Chondrocyte (in vitro differentiated cells): ENCODE results near the gene FOXN1. TPM values are rescaled to one million over a fixed set of nuclear protein-coding genes. Genes with fewer than 3 reads are reported as not detected.

ENCODE experiments used
- DNase-seq: peaks from one replicate; pipeline ENCODE4 v3.0.0; 2021; ENCODE audit warnings: mixed read lengths, low spot score
- H3K27ac Mint-ChIP-seq: one replicate; pipeline ENCODE4 v1.8.0; 2021; ENCODE audit warnings: mild to moderate bottlenecking, moderate library complexity, mixed read lengths; ENCODE audit not compliant: unreplicated experiment
- H3K27me3 Mint-ChIP-seq: 2 replicates; pipeline ENCODE4 v1.8.0; 2021; ENCODE audit warnings: low read depth, mixed read lengths
- H3K36me3 Mint-ChIP-seq: 2 replicates; pipeline ENCODE4 v1.8.0; 2021; ENCODE audit warnings: low read depth, mixed read lengths
- H3K4me1 Mint-ChIP-seq: 2 replicates; pipeline ENCODE4 v1.8.0; 2021; ENCODE audit warnings: low read depth, mild to moderate bottlenecking, mixed read lengths
- H3K4me3 Mint-ChIP-seq: one replicate; pipeline ENCODE4 v1.8.0; 2021; ENCODE audit warnings: mild to moderate bottlenecking, moderate library complexity, mixed read lengths; ENCODE audit not compliant: unreplicated experiment
- H3K9me3 Mint-ChIP-seq: 2 replicates; pipeline ENCODE4 v1.8.0; 2021; ENCODE audit warnings: low read depth, mixed read lengths
- total RNA-seq: library from RNA; stranded (reverse); gene quantifications from 3 replicates; pipeline ENCODE4 v1.2.1, GENCODE V29; 2021
- TF ChIP-seq, protein P1 (sequence below): fragments of 200-600 bp; sonication (generic); IDR thresholded peaks from 2 replicates; pipeline ENCODE4 v1.5.0; 2021; ENCODE audit warnings: antibody characterized with exemption, mild to moderate bottlenecking, moderate library complexity

Gene FOXN1
- total RNA-seq, 1 donor from 2014 or later, result not detected

DNA sequence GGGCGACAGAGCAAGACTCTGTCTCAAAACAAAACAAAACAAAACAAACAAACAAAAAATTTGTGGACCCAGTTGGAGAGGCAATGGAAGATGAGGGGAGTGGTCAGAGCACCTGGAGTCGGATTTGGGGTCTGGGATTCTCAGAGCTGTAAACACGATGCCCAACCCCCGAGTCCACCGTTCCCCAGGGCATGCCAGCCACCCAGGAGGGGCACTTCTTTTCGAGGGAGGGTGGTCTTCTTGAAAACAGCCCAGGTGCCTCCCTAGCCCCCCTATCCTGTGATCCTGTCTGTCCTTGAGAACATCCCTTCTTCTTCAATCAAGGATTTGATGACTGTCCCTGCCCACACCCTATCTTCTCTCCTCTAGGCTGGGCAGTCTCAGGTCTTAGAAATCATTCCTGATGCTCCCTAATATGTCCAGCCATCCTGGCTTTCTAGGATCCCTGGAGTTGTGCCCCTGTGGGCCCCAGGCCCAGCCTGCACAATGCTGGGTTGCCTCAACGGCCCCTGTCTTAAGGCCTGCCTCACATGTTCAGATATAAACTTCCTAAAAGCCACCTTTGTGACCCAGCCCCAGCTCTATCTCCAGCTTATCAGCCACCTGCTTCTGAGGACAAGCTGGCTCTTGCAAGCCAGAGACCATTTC lies 35.8 kb upstream of the FOXN1 start:
- Mint-ChIP-seq H3K36me3 (no peaks in the 10 kb centered on the region), H3K27ac (no peak overlapping the region), H3K9me3 (no peaks in the 10 kb centered on the region), H3K4me3 (no peak overlapping the region), H3K4me1 (no peaks in the 10 kb centered on the region), H3K27me3 (peaks cover 63% of the 10 kb centered on the region)
- TF ChIP-seq, protein P1, sequence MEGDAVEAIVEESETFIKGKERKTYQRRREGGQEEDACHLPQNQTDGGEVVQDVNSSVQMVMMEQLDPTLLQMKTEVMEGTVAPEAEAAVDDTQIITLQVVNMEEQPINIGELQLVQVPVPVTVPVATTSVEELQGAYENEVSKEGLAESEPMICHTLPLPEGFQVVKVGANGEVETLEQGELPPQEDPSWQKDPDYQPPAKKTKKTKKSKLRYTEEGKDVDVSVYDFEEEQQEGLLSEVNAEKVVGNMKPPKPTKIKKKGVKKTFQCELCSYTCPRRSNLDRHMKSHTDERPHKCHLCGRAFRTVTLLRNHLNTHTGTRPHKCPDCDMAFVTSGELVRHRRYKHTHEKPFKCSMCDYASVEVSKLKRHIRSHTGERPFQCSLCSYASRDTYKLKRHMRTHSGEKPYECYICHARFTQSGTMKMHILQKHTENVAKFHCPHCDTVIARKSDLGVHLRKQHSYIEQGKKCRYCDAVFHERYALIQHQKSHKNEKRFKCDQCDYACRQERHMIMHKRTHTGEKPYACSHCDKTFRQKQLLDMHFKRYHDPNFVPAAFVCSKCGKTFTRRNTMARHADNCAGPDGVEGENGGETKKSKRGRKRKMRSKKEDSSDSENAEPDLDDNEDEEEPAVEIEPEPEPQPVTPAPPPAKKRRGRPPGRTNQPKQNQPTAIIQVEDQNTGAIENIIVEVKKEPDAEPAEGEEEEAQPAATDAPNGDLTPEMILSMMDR, result no peak
- DNase-seq, result peak; percentile 58

DNA sequence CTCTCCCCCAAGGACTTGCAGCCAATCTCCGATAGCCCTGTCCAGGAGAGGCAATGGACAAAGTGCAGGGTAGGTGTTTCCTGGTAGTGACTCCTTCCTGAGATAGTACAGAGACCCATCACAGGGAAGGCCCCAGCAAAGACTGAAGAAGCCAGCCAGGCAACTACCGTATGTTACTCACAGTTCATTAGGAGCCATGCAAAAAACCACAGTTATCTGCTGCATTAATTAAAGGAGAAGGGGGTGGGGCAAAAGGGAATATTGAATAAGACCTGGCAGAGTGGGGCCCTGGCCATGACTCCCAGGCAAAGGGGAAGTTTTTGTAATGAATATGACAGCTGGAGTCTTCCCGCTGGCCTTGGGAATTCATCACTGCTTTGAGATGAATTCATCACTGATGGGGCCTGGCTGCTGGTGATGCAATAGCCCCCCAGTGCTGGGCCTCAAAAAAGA lies 35.2 kb upstream of the FOXN1 start:
- Mint-ChIP-seq H3K4me3 (no peak overlapping the region), H3K27ac (no peak overlapping the region), H3K27me3 (peaks cover 62% of the 10 kb centered on the region), H3K36me3 (no peaks in the 10 kb centered on the region), H3K4me1 (no peaks in the 10 kb centered on the region), H3K9me3 (no peaks in the 10 kb centered on the region)
- DNase-seq, result peak; percentile 19
- TF ChIP-seq, protein P1, result no peak

DNA sequence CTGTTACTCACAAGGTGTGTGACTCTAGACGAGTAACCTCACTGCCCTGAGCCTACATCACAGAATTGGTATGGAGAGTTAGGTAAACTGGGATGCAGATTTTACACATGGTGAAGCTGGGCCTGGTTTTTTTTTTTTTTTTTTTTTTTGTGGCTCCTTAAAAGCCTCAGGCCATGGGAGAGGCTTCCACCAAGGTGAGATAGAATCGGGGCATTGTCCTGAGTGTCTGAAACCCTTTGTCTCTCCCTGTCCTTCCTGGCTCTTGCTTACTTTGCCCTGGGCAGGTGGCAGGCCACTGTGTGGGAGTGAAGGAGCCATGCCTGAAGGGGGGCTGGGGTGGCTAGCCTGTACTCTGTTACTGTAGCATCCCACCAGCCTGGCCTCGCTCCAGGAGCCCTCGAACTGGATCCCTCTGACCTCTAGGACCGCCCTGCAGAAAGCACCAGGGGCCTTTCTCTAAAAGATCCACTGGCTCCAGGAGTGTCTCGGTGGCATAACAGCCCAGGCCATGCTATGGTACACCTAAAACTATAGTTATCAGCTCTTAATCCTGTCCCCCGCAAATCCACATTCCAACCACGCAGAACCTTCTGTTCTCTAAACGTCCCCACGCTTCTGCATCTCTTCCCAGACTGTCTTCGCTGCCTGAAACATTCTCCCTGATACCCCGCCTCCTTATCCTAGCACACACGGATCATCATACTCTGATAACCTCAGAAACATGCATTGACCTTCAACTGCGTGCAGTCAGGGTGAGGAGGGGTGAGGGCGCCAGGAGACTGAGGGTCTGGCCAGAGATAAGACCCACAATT lies 34.4 kb upstream of the FOXN1 start:
- Mint-ChIP-seq H3K36me3 (no peaks in the 10 kb centered on the region), H3K4me1 (no peaks in the 10 kb centered on the region), H3K27ac (no peak overlapping the region), H3K27me3 (peaks cover 62% of the 10 kb centered on the region), H3K9me3 (no peaks in the 10 kb centered on the region), H3K4me3 (no peak overlapping the region)
- TF ChIP-seq, protein P1, result no peak
- peak; percentile 63 for DNase-seq

DNA sequence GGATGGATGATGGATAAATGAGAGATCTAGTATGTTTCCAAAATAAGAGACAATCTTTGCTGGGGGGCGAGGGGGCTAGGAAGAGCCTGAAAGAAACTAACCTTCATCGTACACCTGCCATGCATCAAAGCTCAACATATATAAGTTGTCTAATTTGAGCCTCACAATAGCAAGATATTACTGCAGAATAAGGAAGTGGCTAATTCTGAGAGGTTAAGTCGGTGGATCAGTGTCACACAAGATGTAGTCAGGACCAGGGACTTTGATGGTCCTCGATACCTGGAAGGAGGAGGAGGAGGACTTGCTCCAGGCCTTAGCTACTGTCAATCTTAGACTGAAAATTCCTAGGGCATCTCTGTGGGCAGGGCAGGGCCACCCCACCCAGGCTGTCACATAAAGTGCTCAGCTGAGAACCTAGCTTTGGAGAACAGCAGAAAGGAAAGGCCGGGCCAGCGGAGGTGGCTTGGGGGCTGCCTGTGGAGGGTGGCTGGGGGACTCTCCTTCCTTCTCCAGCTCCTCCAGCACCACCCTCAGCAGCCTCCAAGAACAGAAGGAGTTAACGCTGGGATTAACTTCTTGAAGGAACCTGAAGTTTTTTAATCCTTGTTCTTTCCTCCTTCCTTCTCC lies 33.2 kb upstream of the FOXN1 start:
- TF ChIP-seq, protein P1, result no peak
- no peaks in the 10 kb centered on the region for H3K9me3 Mint-ChIP-seq
- peaks cover 53% of the 10 kb centered on the region for H3K27me3 Mint-ChIP-seq
- no peaks in the 10 kb centered on the region for H3K4me1 Mint-ChIP-seq
- DNase-seq, result peak; percentile 59
- H3K36me3 Mint-ChIP-seq, result no peaks in the 10 kb centered on the region
- no peak overlapping the region for H3K27ac Mint-ChIP-seq
- H3K4me3 Mint-ChIP-seq, result no peak overlapping the region

DNA sequence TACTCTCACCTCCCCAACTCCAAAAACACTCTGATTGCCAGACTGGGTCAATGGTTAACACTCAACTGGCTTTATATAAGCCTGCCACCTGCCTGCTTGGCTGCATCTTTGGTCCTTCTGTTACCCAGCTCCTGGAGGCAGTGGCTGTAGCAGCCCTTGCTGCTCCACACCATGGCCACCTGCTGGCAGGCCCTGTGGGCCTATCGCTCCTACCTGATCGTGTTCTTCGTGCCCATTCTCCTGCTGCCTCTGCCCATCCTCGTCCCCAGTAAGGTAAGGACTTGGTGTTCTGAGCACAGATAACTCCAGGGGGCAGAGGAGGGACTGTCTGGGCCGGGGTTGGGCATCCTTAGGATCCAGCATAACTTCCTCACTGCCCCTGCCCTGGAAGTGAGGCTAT lies 32.6 kb upstream of the FOXN1 start, which contains the start of gene SLC13A2:
SLC13A2 (plus strand) TSS at position 103 of the 400 bp plus-strand sequence; CDS start at position 172, 69 bp downstream.
- H3K27me3 Mint-ChIP-seq, result peaks cover 54% of the 10 kb centered on the region
- TF ChIP-seq, protein P1, result no peak
- no peaks in the 10 kb centered on the region for H3K4me1 Mint-ChIP-seq
- no peaks in the 10 kb centered on the region for H3K36me3 Mint-ChIP-seq
- no peak within 1 kb of the TSS for H3K27ac Mint-ChIP-seq
- peak; percentile 79 for DNase-seq
- H3K9me3 Mint-ChIP-seq, result no peaks in the 10 kb centered on the region
- H3K4me3 Mint-ChIP-seq, result no peak within 1 kb of the TSS
